M059J (cell line): ENCODE measurements around the gene TMEM44. TPM values are rescaled to one million over a fixed set of nuclear protein-coding genes. Genes with fewer than 3 reads are reported as not detected.
"Not testable (repeated sequence)": the region's sequence is repeated elsewhere in the genome, so short reads cannot be mapped to it uniquely, and the experiment has no call there.

ENCODE experiments used
- DNase-seq: peaks from one replicate; pipeline ENCODE4 v3.0.0-alpha.2; 2012; ENCODE audit warnings: low read depth
- total RNA-seq: library from RNA; depleted of rRNA; stranded (reverse); fragments of >200 nt; shearing (Covaris generic); gene quantifications from 2 replicates; pipeline ENCODE4 v1.2.3, GENCODE V29; 2014; rRNA removed

The TMEM44 gene
- total RNA-seq, 1 experiment from 2014 or later: 19.4 TPM

DNA sequence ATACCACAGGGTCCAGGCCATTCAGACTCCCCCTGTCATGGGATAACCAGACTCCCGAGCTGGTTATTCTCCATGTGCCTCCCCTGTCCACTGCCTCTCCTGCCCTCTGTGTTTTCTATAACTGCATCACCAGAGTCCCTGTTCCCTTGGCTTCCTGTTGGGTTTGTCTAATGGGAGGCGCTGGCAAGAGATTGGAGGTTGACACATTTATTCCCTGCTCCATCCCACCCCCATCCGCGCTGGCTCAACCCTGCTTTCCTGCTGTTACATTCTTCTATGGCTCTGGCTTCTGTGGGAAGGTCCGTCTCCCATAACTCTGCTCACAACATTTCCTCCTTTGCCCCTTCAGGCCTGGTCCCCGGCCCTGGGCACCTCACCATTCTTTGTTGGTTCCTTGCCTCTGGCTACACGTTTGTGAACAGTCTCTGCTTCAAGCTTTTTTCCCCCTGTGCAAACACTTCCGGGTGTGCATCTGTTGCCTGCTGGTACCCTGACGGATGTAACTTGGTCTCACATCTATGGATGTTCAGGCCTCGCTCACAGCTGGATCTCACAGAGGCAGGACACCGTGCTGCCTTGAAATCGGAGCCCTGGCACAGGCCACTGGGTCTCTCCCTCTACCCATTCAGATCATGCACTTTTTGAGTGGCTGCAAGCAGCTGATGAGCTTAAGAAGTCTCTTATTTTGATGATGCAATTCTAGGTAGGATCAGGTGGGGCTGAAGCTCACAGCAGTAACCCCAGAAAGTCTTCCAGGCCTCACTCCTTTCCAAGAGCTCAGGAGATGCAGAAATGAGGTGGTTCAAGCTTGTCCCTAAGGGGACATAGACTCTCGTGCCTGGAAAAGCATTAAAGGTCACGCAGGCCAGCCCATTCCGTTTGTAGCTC lies 77.8 kb downstream of the TMEM44 start:
- no peak for DNase-seq

DNA sequence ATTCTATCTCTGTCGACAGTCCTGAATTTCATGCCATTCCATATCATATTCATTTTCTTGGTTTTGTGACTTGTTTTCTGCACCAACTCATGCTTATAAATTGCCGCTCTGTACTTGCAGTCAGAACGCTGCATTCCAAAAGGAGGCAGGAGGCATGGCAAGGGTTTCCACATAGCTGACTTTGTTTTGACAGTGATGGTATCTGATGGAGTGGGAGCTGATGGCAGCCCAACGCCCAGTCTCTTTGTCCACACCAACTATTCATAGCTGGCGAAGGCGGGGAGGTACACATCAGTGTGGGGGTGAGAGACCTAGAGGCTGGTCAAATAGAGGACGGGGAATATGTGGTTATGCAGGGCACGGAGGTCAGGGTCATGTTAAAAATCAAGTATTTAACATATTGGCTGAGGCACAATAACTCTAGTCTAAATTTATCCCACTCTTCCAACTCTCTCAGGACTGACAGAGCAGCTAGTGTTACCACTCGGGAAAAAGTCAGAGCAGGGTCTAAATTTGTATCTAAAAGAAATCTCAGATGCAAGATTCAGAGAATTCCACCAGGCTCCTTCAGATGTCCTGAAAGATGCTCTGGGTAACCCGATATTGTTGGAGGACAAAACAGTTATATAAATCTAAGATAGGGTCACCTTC lies 78.6 kb downstream of the TMEM44 start:
- no peak for DNase-seq

DNA sequence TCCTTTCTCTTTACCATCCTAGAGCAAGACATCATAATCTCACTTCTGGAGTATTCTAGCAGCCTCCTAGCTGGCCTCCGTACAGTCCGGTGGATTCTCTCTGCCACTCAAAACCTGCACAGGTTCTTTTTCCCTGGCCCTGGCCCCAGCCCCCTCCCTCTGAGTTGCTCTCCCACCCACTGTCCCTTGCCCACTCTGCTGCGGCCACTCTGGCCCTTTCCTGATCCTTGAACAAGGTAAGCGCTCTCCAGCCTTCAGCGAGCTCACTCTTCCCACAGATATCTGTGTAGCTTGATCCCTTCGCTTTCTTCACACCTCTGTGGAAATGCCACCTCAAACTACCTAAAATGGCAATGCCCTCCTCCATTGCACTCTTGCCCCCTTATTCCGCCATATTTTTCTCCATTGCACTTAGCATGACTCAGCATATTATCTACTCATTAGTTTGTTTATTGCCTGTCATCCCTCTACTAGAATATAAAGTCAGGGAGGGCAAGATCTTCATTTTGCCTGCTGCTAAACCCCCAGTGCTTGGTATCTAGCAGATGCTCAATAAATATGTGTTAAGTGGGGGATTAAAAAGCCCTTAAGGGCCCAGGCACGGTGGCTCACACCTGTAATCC lies 80.8 kb downstream of the TMEM44 start:
- no peak for DNase-seq

- DNase-seq: no peak
These were observed 83.4 kb downstream of the TMEM44 start for GRCh38 chr3:194549853-194550252.

- no peak for DNase-seq
These were observed 84.6 kb downstream of the TMEM44 start for GRCh38 chr3:194548346-194549321.

- DNase-seq: no peak
These were observed 86.2 kb downstream of the TMEM44 start for GRCh38 chr3:194547042-194547441.

DNA sequence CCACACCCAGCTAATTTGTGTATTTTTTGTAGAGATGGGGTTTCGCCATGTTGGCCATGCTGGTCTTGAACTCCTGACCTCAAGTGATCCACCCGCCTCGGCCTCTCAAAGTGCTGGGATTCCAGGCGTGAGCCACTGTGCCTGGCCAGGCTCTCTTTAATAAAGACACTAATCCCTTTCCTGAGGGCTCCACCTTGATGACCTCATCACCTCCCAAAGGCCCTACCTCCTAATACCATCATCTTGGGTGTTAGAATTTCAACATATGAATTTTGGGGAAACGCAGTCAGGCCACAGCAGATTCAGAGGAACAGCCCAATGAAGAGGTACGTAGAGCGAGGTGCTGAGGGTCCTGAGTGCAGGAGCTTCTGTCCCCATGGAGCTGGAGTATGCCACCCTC lies 87.7 kb downstream of the TMEM44 start:
- not testable (repeated sequence) for DNase-seq

DNA sequence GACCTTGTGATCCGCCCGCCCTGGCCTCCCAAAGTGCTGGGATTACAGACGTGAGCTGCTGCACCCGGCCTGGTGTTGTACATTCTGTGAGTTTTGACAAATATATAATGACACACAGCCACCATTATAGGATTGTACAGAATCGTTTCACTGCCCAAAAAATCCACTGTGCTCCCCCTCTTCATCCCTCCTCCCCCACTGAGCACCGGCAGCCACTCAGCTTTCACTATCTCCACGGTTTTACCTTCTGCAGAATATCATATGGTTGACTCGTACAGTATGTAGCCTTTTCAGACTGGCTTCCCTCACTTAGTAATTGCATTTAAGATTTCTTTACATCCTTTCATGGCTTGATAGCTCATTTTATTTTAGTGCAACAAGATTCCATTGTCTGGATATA lies 89.7 kb downstream of the TMEM44 start:
- no peak for DNase-seq

- DNase-seq: no peak
These were observed 91.7 kb downstream of the TMEM44 start for GRCh38 chr3:194541483-194541882.

GRCh38 chr3:194540274-194540905 lies 92.8 kb downstream of the TMEM44 start:
- no peak for DNase-seq

DNA sequence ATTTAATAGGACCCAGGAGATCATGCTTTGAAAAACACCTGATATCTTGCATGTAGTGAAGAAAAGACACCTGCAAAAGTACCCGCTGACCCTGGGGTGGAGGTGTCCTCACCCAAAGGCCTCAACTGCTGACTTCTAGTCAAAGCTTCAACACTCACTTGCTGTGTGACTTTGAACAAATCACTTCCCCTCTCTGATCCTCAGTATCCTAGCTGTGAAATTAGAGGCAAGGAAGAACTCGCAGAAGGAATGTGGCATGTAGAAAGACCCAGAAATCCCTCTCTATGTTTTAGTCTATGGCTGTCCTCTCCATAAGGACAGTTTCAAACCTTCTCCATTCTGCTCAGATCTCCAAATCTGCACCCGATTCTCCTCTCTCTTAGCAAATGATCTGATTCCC lies 93.7 kb downstream of the TMEM44 start:
- DNase-seq: no peak

- DNase-seq: peak; percentile 98
These were observed 95.4 kb downstream of the TMEM44 start for GRCh38 chr3:194537732-194538247.

Other genes with a start within 250 kb of the TMEM44 start
- 0.12 TPM in 1 of 2 replicates, not detected in the other for gene GP5, start 234.2 kb downstream of the TMEM44 start, total RNA-seq
- gene ATP13A3, start 146.4 kb downstream of the TMEM44 start, total RNA-seq: 91.3 and 134 TPM in 2 replicates
- gene LSG1, start 38.8 kb upstream of the TMEM44 start, total RNA-seq: 47.5 and 70.7 TPM in 2 replicates
- gene FAM43A, start 52.5 kb upstream of the TMEM44 start, total RNA-seq: 0.22 and 2.6 TPM in 2 replicates